HT1080 (cell line): ENCODE results near the gene BTBD2. TPM values are rescaled to one million over a fixed set of nuclear protein-coding genes. Genes with fewer than 3 reads are reported as not detected.

Experiments used
- DNase-seq: peaks from one replicate; pipeline ENCODE4 v3.0.0-alpha.2; 2015; ENCODE audit warnings: low read depth
- polyA plus RNA-seq, 2 experiments: library from polyadenylated mRNA; depleted of rRNA; stranded (reverse); fragments of >200 nt; gene quantifications; 2 replicates each; pipeline ENCODE4 v1.2.3, GENCODE V29; 2015
- total RNA-seq: library from RNA; depleted of rRNA; stranded (reverse); fragments of >200 nt; shearing (Covaris generic); gene quantifications from 2 replicates; pipeline ENCODE4 v1.2.3, GENCODE V29; 2014; rRNA removed

BTBD2 gene
- total RNA-seq, result 51.8 and 66.6 TPM in 2 replicates
- 127 and 130 TPM in 2 replicates for polyA plus RNA-seq (2015; cell fraction: cytosol; rRNA removed)
- 83.4 and 87.5 TPM in 2 replicates for polyA plus RNA-seq (2015; cell fraction: nucleus; rRNA removed)

DNA sequence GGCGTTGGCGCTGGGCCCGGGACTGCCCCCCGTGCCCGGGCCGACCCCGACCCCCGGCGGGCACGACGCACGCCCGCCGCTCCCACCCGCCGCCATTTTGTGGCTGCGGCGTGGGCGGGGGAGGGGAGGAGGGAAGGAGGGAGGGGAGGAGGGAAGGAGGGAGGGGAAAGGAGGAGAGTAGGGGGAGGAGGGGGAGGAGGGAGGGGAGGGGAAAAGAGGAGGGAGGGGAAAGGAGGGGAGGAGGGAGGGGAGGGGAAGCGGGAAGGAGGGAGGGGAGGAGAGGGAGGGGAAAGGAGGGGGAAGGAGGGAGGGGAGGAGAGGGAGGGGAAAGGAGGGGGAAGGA is at the start of gene BTBD2:
Gene BTBD2 (minus strand): TSS at position 107 of the 343 bp plus-strand sequence. CDS start 11 bp downstream, at position 96.
- no peak for DNase-seq

DNA sequence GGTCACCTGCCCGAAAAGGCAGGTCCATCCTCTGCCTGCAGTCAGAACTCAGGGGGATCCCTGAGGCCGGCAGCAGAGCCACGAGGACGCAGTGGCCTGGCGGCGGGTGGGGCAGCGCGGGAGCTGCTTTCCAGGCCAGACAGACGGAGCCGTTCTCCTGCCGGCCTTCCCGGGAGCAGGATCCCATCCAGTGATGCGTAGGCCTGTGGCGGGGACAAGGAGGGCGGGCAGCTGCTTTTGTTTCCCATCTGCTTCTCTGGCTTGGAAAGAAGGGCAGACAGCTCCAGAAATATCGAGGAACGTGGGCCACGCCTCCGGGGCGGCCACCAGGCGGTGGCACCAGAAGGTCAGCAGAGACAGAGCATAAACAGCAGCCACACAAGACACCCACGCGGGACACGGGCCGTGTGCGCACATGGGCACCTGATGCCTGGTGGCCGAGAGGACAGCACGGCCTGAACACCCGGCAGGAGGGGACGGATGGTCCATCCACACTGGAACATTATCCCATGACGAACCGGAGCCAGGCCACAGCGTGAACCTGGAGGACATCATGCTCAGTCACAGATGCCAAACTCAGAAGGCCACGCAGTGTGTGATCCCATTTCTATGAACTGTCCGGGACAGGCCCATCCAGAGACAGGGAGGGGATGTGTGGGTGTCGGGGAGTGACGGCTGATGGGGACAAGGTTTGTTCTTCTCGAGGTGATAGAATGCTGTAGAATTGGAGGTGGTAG is 49.4 kb upstream of the BTBD2 start:
- no peak for DNase-seq

DNA sequence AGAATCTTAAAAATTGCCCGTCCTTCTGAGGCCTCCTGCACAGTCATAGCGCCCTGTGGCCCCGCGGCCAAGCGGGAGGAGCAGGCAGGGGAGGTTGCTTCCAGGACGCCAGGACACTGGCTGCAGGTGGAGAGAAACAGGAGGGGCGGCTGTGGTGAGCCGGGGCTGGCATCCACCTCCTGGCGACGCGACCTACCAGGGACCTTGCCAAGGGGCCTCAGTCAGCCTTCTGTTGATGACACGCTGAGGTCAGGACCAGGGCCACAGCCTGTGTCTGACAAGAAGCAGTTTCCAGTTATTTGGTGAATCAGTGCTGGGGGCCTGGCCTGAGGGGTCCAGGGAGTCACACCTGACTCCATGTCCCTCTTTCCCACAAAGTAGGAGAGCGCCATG is 48.9 kb upstream of the BTBD2 start:
- DNase-seq, result no peak

DNA sequence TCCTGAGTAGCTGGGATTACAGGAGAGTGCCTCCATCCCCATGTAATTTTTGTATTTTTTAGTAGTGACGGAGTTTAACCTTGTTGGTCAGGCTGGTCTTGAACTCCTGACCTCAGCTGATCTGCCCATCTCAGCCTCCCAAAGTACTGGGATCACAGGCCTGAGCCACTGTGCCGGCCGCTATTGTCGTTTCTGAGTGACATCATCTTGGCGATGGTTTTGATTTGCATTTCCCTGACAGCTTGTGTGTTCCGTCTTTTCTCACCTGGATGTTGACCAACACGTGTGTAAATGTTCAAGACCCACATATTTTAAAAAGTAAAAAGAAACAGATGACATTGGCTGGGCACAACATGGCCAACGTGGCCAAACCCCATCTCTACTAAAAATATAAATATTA is 48.3 kb upstream of the BTBD2 start:
- no peak for DNase-seq

DNA sequence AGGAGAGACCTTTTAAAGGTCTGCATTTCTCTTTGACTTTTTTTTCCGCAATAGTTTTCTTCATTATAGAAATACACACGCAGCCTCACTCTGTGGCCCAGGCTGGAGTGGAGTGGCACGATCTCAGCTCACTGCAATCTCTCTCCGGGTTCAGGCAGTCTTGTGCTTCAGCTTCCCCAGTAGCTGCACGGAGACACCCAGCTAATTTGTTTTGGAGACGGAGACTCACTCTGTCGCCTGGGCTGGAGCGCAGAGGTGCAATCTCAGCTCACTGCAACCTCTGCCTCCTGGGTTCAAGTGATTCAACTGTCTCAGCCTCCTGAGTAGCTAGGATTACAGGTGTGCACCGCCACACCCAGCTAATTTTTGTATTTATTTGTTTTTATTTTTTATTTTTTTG is 47.3 kb upstream of the BTBD2 start:
- DNase-seq, result no peak

DNA sequence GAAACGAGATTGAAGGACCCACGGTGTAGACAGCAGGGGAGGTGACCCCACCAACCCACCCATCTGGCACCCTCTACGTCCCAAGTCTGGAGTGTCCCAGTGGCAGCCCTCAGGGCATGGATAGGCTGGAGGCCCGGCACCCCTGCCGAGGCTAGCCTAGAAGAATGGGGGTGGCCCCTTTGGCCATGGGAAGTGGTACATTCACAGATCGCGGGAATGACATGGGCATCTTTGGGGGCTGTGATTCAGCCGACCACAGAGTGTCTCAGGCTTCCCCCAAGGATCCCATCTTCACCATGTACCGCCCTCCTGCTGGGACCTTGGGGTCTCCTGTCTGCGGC is 46.8 kb upstream of the BTBD2 start:
- DNase-seq, result no peak

DNA sequence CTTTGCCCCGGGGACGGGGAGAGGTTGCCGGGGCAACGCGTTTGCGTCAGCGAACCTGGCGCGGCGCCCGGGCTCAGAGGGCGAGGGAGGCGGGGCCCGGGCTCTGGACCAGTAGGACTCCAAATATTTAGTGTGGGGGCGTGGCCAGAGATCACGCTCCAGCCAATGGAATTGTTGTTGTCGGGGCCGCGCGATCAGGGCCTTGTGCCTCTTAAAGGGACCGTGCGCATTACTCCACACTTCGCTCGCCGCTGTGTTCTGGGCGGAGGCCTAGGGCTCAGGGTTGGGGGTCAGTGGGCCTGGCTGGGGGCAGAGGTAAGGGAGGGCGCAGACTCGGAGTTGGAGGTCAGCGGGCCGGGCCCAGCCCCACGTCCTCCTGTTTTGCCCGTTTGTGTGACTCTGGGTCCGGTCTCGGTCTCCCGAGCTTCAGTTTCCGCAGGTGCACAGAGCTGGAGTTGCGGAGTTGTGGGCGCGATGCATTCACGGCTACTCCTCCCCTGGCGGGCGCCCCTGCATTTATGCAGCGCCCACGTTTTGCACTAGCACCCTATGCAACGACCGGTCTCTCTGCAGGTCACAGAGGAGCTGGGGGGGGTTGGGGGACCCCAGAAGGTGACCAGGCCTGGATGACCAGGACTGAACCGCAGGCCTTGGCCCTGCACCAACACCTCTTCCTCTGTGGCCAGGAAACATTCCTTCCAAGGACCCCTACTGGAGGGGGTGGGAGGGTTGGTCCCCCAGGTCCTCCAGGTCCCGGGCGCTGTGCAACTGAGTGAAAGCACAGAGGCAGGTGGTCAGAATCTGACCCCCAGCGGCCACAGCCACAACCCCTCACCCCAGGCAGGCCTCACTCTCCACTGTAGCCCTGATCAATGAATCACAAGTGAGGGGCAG is 46.2 kb upstream of the BTBD2 start:
- peak; percentile 97 for DNase-seq

DNA sequence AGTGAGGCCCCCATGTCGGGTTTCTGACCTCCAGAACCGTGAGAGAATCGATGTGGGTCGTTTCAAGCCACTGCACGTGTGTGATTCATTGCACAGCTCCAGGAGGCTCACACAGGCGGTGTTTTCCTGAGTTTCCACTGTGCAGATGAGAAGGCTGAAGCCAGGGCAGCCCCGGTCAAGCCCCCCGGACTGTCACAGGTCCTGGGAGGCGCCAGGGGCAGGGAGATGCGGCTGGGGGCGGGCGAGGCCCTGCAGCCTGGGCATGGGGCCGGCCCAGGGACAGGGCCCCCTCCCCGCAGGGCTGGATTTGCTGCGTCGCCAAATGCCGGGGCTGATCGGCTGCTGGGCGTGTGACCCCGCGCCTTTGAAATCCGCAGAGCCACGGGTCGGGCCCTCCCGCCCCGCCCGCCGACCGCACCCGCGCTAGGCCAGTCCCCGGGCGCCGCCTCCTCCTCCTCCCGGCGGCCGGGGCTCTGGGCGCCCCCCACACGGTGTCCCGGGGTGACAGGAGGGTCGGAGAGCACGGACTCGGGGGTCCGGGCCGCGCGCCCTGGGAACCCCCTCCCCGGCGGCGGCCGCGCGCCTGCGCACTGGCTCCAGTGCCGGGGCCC is 45.5 kb upstream of the BTBD2 start:
- peak; percentile 72 for DNase-seq

DNA sequence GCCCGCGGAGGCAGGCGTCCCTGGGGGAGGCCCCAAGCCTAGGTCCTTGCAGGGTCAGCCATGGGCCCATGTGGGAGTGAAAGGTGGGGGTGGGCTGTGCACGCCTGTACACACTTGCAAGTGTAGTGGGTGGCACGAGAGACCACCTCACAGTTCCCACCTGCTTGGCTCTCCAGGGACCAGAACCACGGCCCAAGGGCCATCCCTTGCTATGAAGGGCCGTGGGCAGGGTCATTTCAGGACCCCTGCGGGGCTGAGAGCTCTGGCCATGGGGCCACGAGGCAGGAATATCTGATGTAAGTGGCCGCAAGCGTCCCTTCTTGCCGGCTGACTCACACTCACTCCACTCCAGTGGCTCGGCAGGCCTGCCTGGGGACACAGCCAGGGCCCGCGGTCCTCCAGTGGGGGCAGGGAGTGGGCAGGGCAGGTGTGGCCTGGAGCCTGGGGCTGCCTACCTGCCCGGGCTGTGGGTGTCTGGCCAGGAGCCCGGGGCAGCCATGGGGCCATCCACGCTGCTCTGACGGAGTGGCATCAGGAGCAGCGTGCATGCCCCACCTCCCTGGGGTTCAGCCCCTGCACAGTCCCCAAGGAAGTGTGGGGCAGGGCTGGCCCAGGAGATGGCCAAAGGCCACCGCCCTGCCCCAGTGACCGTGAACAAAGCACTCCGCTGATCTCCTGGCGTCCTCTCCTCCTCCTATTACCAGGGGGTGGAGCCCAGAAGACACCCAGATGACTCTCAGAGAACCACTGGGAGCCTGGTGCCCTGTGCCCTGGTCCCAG is 44.1 kb upstream of the BTBD2 start:
- peak; percentile 60 for DNase-seq

DNA sequence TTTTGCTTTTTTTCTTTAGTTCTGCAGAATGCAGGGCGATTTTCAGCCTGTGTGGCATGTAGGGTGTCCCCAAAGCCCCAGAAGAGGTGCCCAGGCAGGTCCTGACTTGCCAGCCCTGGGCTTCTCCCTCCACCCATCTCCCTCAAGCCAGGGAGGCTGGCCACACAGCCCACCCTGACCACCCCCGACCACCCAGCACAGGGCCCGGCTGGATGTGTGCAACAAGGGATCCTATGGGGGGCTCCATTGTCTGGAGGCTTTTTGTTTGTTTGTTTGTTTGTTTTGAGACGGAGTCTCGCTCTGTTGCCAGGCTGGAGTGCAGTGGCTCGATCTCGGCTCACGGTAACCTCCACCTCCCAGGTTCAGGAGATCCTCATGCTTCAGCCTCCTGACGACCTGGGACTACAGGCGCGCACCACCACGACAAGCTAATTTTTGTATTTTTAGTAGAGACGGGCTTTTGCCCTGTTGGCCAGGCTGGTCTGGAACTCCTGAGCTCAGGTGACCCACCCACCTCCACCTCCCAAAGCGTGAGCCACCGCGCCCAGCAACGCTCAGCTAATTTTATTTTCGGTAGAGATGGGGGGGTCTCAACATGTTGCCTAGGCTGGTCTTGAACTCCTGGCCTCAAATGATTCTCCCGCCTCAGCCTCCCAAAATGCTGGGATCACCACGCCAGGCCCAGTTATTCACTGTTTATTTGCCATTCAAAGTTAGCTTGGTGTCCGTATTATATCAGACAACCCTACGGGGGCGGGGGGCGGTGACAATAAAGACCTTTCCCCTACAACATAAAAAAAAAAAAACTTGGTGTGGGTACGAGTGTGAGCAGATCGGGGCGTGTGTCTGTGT is 43.3 kb upstream of the BTBD2 start:
- DNase-seq, result no peak

DNA sequence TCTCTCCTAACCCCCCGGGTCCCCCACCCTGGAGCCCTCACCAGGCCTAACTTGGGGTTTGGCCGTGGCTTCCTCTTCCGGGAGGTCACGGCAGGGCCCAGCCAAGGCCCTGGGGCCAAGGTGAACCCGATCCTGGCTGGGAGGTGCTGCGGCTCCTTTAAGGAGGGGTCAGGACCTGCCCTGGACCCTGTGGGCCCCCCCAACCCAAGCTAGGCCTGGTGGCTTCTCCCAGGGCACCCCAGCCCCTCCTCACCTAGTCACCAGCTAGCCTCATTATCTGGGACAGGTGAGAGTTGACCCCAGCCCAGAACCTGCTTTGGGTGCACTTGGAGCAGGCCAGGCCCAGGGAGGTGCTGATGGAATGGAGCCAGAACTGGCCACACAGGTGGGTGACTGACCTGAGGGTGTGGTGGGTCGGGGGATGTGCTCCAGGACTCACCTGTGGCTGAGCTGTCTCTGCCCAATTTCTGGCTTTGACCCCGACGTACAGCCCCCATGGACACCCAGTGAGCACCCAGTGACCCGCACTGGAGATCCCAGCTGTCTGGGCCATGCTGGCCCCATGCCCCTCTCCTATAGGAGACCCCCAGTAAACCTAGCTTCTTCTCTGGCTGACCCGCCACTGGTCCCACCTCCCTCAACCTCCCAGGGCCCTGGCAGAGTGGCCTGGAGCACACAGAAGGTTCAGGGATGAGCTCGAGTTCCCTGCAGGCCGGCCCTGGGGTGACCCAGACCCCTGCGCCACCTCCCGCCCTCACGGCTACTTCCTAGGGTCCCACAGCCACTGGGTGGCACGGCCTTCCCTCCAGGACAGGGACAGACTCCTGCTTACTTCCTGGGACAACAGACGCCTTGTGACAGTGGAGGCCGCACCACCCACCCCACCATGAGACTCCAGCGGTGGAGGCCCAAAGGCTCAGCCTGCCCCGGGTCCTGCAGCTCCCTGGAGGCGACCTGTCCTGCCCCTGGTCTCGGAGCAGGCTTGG is 42.3 kb upstream of the BTBD2 start:
- no peak for DNase-seq

DNA sequence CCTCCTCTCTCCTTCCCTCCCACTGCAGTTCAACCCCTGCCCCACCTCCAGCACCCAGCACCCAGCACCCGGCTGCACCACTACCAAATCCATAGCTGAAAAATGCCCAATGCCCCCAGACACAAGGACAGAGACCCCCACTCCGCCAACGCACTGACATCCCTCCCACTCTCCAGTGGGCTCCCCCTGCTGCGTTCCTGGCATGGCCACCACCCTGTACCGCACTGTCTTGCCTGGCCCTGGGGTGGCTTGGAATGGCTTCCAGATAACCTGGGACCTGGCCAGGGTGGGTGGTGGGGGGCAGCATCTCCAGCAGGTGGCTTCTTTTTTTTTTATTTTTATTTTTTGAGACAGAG is 41.3 kb upstream of the BTBD2 start:
- DNase-seq, result no peak

DNA sequence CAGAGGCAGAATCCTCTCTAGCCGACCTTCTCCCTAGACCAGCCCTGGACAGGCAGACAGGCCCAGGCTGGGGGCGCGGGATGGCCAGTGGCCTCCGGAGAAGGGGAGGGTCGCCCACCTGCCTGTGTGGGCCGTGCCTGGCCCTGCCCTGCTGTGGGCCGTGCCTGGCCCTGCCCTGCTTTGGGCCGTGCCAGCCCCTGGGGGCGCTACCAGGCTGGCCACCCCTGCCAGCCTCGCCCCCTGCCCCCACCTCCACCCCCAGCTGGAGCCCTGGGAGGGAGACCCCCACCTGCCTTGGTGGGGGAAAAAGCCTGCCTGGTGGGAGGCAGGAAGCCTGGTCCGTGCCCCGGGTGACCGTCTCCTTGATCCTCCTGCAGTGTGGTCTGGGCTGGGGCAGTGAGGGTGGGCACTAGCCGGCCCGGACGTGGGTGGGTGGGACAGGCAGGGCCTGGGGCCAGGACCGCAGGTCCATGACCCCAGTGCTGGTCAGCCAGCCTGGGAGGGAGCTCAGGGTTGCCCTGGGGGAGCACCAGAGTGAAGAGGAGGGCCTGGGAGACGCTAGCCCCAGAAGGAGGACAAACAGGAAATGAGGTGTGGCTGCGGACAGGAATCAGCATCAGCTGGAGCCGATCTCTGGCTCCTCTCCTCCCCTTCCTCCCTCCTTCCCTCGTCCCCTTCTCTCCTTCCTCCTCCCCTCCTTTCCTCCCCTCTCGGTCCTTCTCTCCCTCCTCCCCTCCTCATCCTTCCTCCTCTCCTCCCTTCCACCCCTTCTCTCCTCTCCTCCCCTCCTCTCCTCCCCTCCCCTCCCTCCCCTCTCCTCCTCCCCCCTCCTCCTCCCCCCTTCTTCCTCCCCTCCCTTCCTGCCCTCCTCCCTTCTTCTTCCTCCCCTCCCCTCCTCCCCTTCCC is 40.7 kb upstream of the BTBD2 start:
- DNase-seq, result peak; percentile 87

DNA sequence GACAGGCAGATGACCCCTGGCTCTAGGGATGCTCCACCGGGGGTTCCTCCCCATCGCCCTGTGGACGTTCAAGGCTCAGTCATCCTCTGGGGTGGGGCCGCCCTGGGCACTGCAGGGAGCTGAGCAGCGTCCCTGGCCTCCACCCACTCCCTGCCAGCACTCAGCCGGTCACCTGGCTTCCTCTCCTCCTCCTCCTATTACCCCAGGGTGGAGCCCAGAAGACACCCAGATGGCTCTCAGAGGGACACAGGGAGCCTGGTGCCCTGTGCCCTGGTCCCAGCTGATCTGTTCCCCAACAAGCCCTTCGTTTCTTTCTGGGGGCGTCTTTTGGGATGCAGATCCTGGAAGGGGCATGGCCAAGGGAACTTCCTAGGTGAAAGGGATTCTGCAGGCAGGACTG is 39.2 kb upstream of the BTBD2 start:
- no peak for DNase-seq

DNA sequence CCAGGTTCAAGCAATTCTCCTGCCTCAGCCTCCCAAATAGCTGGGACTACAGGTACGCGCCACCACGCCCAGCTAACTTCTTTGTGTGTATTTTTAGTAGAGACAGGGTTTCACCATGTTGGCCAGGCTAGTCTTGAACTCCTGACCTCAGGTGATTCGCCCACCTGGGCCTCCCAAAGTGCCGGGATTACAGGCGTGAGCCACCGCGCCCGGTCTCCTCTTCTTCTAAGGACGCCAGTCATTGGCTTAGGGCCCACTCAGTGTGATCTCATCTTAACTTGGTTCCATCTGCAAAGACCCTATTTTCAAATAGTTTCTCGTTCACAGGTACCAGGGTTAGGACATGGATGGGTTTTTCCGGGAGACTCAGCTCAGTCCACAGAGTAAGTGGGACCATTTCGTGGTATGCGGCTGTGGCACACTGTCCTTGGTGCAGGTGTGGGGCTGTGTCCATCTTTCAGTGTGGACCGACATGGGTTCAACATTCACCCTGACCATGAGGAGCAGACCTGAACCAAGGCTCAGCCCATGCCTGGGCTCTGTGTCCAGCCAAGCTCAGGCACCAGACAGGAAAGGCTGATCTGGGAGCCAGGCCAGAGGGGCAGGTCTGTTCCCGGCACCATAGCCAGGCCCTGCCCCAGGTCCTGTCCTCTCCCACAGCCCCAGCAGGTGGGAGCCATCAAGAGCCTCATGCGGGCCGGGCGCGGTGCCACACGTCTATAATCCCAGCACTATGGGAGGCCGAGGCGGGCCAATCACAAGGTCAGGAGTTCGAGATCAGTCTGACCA is 38.3 kb upstream of the BTBD2 start:
- no peak for DNase-seq

DNA sequence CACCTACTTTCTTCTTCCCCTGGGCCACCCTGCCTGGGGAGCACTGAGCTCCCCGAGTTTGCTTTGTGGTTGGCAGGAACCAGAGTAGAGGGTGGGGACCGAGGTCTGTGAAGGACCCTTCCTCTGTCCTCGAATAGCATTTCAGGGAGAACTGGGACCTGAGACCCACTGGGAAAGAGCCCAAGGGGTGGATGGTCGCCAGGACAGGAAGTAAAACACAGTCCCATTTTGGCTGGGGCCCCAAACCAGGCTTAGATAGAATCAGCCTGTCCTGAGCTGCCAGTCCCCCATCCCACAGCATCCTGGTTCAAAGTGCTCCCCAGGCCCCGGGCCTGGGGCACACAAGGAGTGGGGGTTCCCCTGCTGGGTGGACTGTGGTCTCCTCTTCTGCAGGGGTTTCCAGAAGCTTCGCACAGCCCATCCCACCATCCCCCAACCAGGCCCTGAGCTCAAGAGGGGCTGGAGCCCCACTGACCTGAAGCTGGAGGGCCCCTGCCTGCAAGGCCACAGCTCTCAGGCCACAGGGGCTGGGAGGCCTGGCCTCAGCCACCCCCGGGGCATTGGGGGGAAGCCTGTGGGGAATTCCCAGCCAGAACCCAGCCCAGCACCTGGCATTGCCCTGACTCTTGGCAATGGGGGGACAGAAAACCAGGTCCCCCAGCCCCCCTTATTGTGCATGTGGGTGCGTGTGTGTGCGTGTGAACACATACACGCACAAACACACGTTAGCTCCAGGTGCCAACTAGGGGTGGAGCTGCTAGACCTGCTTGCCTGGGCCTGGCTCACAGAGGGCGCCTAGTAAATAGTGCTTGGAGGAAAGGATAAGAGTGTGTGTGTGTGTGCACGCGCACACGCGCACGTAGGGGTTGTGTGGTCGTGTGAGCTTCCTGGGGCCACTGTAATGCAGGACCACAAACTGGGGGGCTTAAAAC is 36.5 kb upstream of the BTBD2 start:
- DNase-seq, result no peak
